OCI-LY1 (cell line): ENCODE data around the gene GALNTL6.

Source experiments
- H2AFZ ChIP-seq: fragments of 200-600 bp; sonication (generic), shearing (Covaris generic); 2 replicates; pipeline ENCODE4 v1.6.0; 2014; ENCODE audit warnings: antibody characterized with exemption, mild to moderate bottlenecking, low read length
- H3F3A ChIP-seq: fragments of 200-600 bp; sonication (generic), shearing (Covaris generic); 2 replicates; pipeline ENCODE4 v1.6.0; 2014; ENCODE audit warnings: mild to moderate bottlenecking, antibody characterized with exemption, low read length, moderate library complexity; ENCODE audit not compliant: insufficient read depth
- H3K27ac ChIP-seq: fragments of 200-600 bp; sonication (generic); 2 replicates; pipeline ENCODE4 v1.5.1; 2014; ENCODE audit warnings: low read length, mixed run types, mild to moderate bottlenecking, low read depth; ENCODE audit not compliant: poor library complexity, severe bottlenecking
- H3K27me3 ChIP-seq: fragments of 200-600 bp; sonication (generic); 2 replicates; pipeline ENCODE4 v1.6.0; 2014; ENCODE audit warnings: antibody characterized with exemption, mild to moderate bottlenecking, low read length, moderate library complexity; ENCODE audit not compliant: insufficient read depth
- H3K36me3 ChIP-seq: fragments of 200-600 bp; sonication (generic); 2 replicates; pipeline ENCODE4 v1.6.1; 2014; ENCODE audit warnings: mild to moderate bottlenecking, antibody characterized with exemption, low read length, moderate library complexity, mixed read lengths; ENCODE audit not compliant: insufficient read depth
- H3K4me1 ChIP-seq: fragments of 200-600 bp; sonication (generic); 2 replicates; pipeline ENCODE4 v1.5.1; 2014; ENCODE audit warnings: mild to moderate bottlenecking, low read length, moderate library complexity; ENCODE audit not compliant: insufficient read depth, severe bottlenecking
- H3K4me2 ChIP-seq: fragments of 200-600 bp; sonication (generic), shearing (Covaris generic); 2 replicates; pipeline ENCODE4 v1.6.1; 2014; ENCODE audit warnings: low read length
- H3K4me3 ChIP-seq: fragments of 200-600 bp; sonication (generic); 2 replicates; pipeline ENCODE4 v1.5.1; 2014; ENCODE audit warnings: low read length, low read depth, mild to moderate bottlenecking, mixed read lengths; ENCODE audit not compliant: poor library complexity, severe bottlenecking
- H3K79me2 ChIP-seq: fragments of 200-600 bp; shearing (Covaris generic); 2 replicates; pipeline ENCODE4 v1.6.1; 2016; ENCODE audit warnings: mixed run types, low read length, mixed read lengths; ENCODE audit not compliant: insufficient read depth
- H3K9ac ChIP-seq: fragments of 200-600 bp; sonication (generic), shearing (Covaris generic); 2 replicates; pipeline ENCODE4 v1.6.1; 2014; ENCODE audit warnings: mild to moderate bottlenecking, low read length, mixed read lengths
- H3K9me2 ChIP-seq: fragments of 200-600 bp; sonication (generic), shearing (Covaris generic); 2 replicates; pipeline ENCODE4 v1.6.1; 2014; ENCODE audit warnings: low read depth, mild to moderate bottlenecking, low read length, mixed read lengths
- H3K9me3 ChIP-seq: fragments of 200-600 bp; shearing (Covaris generic); 2 replicates; pipeline ENCODE4 v1.6.1; 2014; ENCODE audit warnings: low read length, mixed read lengths
- H4K20me1 ChIP-seq: fragments of 200-600 bp; sonication (generic), shearing (Covaris generic); 2 replicates; pipeline ENCODE4 v1.6.0; 2016; ENCODE audit warnings: mild to moderate bottlenecking, low read length; ENCODE audit not compliant: insufficient read depth
- EZH2 ChIP-seq: fragments of 200-600 bp; sonication (generic), shearing (Covaris generic); IDR thresholded peaks from 2 replicates; pipeline ENCODE4 v1.8.0; 2017; ENCODE audit warnings: borderline replicate concordance, mixed run types, mild to moderate bottlenecking, antibody characterized with exemption, low read length, moderate library complexity, mixed read lengths
- TF ChIP-seq, protein P1 (sequence below): fragments of 200-600 bp; sonication (generic), shearing (Covaris generic); IDR thresholded peaks from 2 replicates; pipeline ENCODE4 v1.5.1; 2017; ENCODE audit warnings: mild to moderate bottlenecking, antibody characterized with exemption, low read length, moderate library complexity, mixed read lengths

The GALNTL6 gene

DNA sequence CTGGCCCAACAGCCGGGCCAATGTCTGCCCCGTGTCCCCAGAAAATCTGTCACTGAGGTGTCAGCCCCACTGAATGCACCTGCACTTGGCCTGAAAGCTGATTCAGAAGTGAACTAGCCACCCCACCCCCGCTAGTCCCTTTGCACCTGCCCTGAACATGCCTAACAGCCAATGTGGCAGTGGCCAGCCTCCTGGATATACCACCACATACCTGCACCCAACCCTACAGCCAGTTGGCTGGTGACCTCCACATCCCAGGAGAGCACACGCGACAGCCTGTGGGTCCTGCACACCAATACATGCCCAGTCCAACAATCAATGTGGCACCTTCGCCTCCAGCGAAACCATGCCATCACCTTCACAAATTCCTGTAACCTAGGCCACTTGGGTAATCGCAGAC is 116.7 kb downstream of the GALNTL6 start:
- Histone ChIP-seq H3K4me2 (no peak overlapping the region), H3K9me3 (no peaks in the 10 kb centered on the region), H3K27ac (no peak overlapping the region), H2AFZ (no peak overlapping the region), H3F3A (no peaks in the 10 kb centered on the region), H3K9me2 (no peaks in the 10 kb centered on the region), H3K4me1 (no peaks in the 10 kb centered on the region), H3K9ac (no peak overlapping the region), H3K4me3 (no peak overlapping the region), H3K79me2 (no peaks in the 10 kb centered on the region), H3K27me3 (no peaks in the 10 kb centered on the region), H3K36me3 (no peaks in the 10 kb centered on the region), H4K20me1 (no peaks in the 10 kb centered on the region)
- TF ChIP-seq EZH2: no peak
- TF ChIP-seq, protein P1, sequence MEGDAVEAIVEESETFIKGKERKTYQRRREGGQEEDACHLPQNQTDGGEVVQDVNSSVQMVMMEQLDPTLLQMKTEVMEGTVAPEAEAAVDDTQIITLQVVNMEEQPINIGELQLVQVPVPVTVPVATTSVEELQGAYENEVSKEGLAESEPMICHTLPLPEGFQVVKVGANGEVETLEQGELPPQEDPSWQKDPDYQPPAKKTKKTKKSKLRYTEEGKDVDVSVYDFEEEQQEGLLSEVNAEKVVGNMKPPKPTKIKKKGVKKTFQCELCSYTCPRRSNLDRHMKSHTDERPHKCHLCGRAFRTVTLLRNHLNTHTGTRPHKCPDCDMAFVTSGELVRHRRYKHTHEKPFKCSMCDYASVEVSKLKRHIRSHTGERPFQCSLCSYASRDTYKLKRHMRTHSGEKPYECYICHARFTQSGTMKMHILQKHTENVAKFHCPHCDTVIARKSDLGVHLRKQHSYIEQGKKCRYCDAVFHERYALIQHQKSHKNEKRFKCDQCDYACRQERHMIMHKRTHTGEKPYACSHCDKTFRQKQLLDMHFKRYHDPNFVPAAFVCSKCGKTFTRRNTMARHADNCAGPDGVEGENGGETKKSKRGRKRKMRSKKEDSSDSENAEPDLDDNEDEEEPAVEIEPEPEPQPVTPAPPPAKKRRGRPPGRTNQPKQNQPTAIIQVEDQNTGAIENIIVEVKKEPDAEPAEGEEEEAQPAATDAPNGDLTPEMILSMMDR: no peak

DNA sequence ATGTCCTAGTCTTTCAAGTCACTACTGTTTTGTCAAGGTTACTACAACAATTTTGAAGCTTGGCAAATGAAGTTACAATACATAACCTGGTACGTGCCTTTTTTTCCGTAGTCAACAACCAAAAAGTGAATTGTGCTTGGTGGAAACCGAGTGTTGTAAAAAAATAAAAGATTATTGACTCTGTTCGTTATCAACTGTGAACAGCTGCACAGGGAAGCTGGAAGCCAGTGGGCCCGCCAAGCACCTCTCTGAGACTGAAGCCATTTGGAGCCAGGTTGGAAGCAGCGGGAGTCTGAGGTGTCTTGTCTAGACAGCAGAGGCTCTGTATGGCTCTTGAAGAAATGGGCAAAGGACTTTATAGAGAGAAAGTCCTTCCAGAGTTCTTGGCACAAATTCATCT is 119.0 kb downstream of the GALNTL6 start:
- Histone ChIP-seq H3K79me2 (no peaks in the 10 kb centered on the region), H3K4me1 (no peaks in the 10 kb centered on the region), H3K4me3 (no peak overlapping the region), H3F3A (no peaks in the 10 kb centered on the region), H4K20me1 (no peaks in the 10 kb centered on the region), H3K9me3 (no peaks in the 10 kb centered on the region), H3K27me3 (no peaks in the 10 kb centered on the region), H3K27ac (no peak overlapping the region), H3K36me3 (no peaks in the 10 kb centered on the region), H2AFZ (no peak overlapping the region), H3K9me2 (no peaks in the 10 kb centered on the region), H3K4me2 (no peak overlapping the region), H3K9ac (no peak overlapping the region)
- TF ChIP-seq, protein P1: no peak
- no peak for TF ChIP-seq EZH2

GRCh38 chr4:171940656-171941055 is 127.5 kb downstream of the GALNTL6 start:
- no peak for TF ChIP-seq EZH2
- TF ChIP-seq, protein P1: no peak
- Histone ChIP-seq H3K4me3 (no peak overlapping the region), H3K27ac (no peak overlapping the region), H3K9me3 (no peaks in the 10 kb centered on the region), H3K36me3 (no peaks in the 10 kb centered on the region), H3K27me3 (no peaks in the 10 kb centered on the region), H4K20me1 (no peaks in the 10 kb centered on the region), H3F3A (no peaks in the 10 kb centered on the region), H3K9me2 (no peaks in the 10 kb centered on the region), H3K79me2 (no peaks in the 10 kb centered on the region), H3K4me2 (no peak overlapping the region), H3K9ac (no peak overlapping the region), H3K4me1 (no peaks in the 10 kb centered on the region), H2AFZ (no peak overlapping the region)
